Trophoblast cell (in vitro differentiated cells and primary cell): ENCODE data around the gene RBP3.

Experiments
- DNase-seq, 2 donors: peaks; one replicate each; pipeline ENCODE4 v3.0.0-alpha.2; 2016
- H2AFZ ChIP-seq: 2 replicates; pipeline ENCODE4 v1.6.1; 2013; ENCODE audit warnings: low read length, moderate library complexity, mild to moderate bottlenecking; ENCODE audit not compliant: insufficient read depth, poor library complexity
- H2AK5ac ChIP-seq: 2 replicates; pipeline ENCODE4 v1.6.1; 2013; ENCODE audit warnings: mild to moderate bottlenecking, low read length
- H2BK120ac ChIP-seq: 2 replicates; pipeline ENCODE4 v1.6.1; 2013; ENCODE audit warnings: low read length, mild to moderate bottlenecking, moderate library complexity; ENCODE audit not compliant: insufficient read depth, poor library complexity
- H2BK12ac ChIP-seq: 2 replicates; pipeline ENCODE4 v1.6.1; 2013; ENCODE audit warnings: mild to moderate bottlenecking, low read length, moderate library complexity
- H2BK5ac ChIP-seq: 2 replicates; pipeline ENCODE4 v1.6.1; 2013; ENCODE audit warnings: low read length, low read depth, moderate library complexity, mild to moderate bottlenecking; ENCODE audit not compliant: poor library complexity
- H3K14ac ChIP-seq: 2 replicates; pipeline ENCODE4 v1.6.1; 2013; ENCODE audit warnings: mild to moderate bottlenecking, low read length
- H3K18ac ChIP-seq: 2 replicates; pipeline ENCODE4 v1.6.1; 2013; ENCODE audit warnings: mild to moderate bottlenecking, low read length
- H3K23ac ChIP-seq: 2 replicates; pipeline ENCODE4 v1.6.1; 2013; ENCODE audit warnings: low read length
- H3K27ac ChIP-seq: 2 replicates; pipeline ENCODE4 v1.5.1; 2013; ENCODE audit warnings: low read depth, mild to moderate bottlenecking, inconsistent platforms, low read length, moderate library complexity
- H3K27me3 ChIP-seq: 2 replicates; pipeline ENCODE4 v1.6.1; 2013; ENCODE audit warnings: inconsistent platforms, mild to moderate bottlenecking, low read length, moderate library complexity; ENCODE audit not compliant: insufficient read depth
- H3K36me3 ChIP-seq, 2 experiments: 1 replicate in 1 of 2; 2 replicates in 1 of 2; pipeline ENCODE4 v1.6.1; 2013; ENCODE audit warnings: low read length in 2 of 2, mild to moderate bottlenecking in 2 of 2, moderate library complexity in 1 of 2; ENCODE audit not compliant: insufficient read depth in 2 of 2, control insufficient read depth in 1 of 2
- H3K4ac ChIP-seq: 2 replicates; pipeline ENCODE4 v1.6.1; 2013; ENCODE audit warnings: low read depth, mild to moderate bottlenecking, low read length, moderate library complexity
- H3K4me1 ChIP-seq, 2 experiments: 1 replicate in 1 of 2; 2 replicates in 1 of 2; pipeline ENCODE4 v1.6.1; 2013; ENCODE audit warnings: low read length in 2 of 2, mild to moderate bottlenecking in 2 of 2, moderate library complexity in 1 of 2; ENCODE audit not compliant: insufficient read depth in 2 of 2, control insufficient read depth in 1 of 2
- H3K4me2 ChIP-seq: 2 replicates; pipeline ENCODE4 v1.6.1; 2013; ENCODE audit warnings: inconsistent platforms, mild to moderate bottlenecking, low read length, moderate library complexity
- H3K4me3 ChIP-seq: 2 replicates; pipeline ENCODE4 v1.5.1; 2013; ENCODE audit warnings: mild to moderate bottlenecking, low read depth, low read length, inconsistent platforms
- H3K79me1 ChIP-seq: one replicate; pipeline ENCODE4 v1.6.1; 2013; ENCODE audit warnings: low read length
- H3K79me2 ChIP-seq: 2 replicates; pipeline ENCODE4 v1.6.1; 2013; ENCODE audit warnings: low read length, mild to moderate bottlenecking; ENCODE audit not compliant: control insufficient read depth, insufficient read depth, poor library complexity
- H3K9ac ChIP-seq: 2 replicates; pipeline ENCODE4 v1.6.1; 2013; ENCODE audit warnings: mild to moderate bottlenecking, low read length
- H3K9me3 ChIP-seq: 2 replicates; pipeline ENCODE4 v1.6.1; 2013; ENCODE audit warnings: low read depth, mild to moderate bottlenecking, control low read depth, inconsistent platforms, low read length; ENCODE audit not compliant: insufficient read depth
- H4K12ac ChIP-seq: 2 replicates; pipeline ENCODE4 v1.6.1; 2013; ENCODE audit warnings: low read depth, mild to moderate bottlenecking, low read length, moderate library complexity
- H4K8ac ChIP-seq: 2 replicates; pipeline ENCODE4 v1.6.1; 2013; ENCODE audit warnings: low read depth, mild to moderate bottlenecking, low read length, moderate library complexity
- H4K91ac ChIP-seq: one replicate; pipeline ENCODE4 v1.6.1; 2013; ENCODE audit warnings: low read depth, mild to moderate bottlenecking, low read length, moderate library complexity
- WGBS: extraction: QIAGEN DNeasy Blood & Tissue Kit; methylation state at CpG from one replicate; pipeline ENCODE4 v1.1.7; 2013; ENCODE audit warnings: missing lambda C conversion rate; ENCODE audit not compliant: insufficient read length, insufficient coverage; ENCODE audit errors: extremely low coverage; 5-methylcytosine and 5-hydroxymethylcytosine counted together

Gene RBP3

DNA sequence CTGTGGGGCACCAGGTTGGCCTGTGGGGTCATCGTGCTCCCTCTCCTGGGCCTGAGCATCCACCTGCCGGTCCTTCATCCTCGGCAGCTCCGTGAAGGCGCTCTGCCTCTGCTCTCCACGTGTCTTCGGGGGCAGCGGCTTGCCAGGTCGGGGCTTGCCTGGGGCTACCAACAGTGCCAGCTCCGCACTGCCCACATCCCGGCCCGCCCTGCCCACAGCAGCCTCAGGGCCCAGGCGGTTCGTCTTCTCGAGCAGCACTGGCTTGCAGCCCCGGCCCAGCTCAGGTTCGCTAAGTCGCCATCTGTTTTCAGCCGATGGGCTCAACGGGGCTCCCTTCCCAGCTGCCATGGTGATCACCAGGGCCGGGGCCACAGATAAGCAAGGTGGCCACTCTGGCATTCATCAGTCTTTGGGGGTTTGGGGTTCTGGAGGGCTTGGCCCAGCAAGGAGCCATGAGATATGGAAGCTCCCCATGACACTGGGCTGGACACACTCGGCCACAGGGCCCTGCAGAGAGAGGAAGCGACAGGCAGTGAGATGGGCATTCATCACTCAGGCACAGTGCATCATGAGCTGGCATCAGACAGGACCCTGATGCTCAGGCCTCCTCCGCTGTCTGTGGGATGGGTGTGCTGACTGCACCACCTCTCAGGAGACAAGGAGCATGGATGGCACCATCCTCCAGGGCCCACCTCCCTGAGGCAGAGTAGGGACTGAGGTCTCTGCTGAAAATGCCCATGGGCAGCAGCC, 20.4 kb downstream of the RBP3 start:
- no peak overlapping the region for H4K12ac ChIP-seq
- H4K8ac ChIP-seq: no peak overlapping the region
- no peak overlapping the region for H3K14ac ChIP-seq
- DNase-seq: no peak
- no peaks in the 10 kb centered on the region for H3K27me3 ChIP-seq
- H3K4me2 ChIP-seq: no peak overlapping the region
- no peaks in the 10 kb centered on the region for H3K79me2 ChIP-seq
- H2AK5ac ChIP-seq: no peak overlapping the region
- no peak overlapping the region for H3K23ac ChIP-seq
- no peaks in the 10 kb centered on the region for H3K36me3 ChIP-seq
- no peak overlapping the region for H2AFZ ChIP-seq
- H3K18ac ChIP-seq: no peak overlapping the region
- H3K9me3 ChIP-seq: no peaks in the 10 kb centered on the region
- H3K9ac ChIP-seq: no peak overlapping the region
- no peaks in the 10 kb centered on the region for H3K79me1 ChIP-seq
- H3K4me3 ChIP-seq: no peak overlapping the region
- H3K27ac ChIP-seq: no peak overlapping the region
- no peak overlapping the region for H2BK120ac ChIP-seq
- no peak overlapping the region for H4K91ac ChIP-seq
- no peak overlapping the region for H2BK12ac ChIP-seq
- no peak overlapping the region for H2BK5ac ChIP-seq
- H3K4me1 ChIP-seq: no peaks in the 10 kb centered on the region
- WGBS: no CpG with 5 or more reads among the region's 24 CpGs
- H3K4ac ChIP-seq: no peak overlapping the region

DNA sequence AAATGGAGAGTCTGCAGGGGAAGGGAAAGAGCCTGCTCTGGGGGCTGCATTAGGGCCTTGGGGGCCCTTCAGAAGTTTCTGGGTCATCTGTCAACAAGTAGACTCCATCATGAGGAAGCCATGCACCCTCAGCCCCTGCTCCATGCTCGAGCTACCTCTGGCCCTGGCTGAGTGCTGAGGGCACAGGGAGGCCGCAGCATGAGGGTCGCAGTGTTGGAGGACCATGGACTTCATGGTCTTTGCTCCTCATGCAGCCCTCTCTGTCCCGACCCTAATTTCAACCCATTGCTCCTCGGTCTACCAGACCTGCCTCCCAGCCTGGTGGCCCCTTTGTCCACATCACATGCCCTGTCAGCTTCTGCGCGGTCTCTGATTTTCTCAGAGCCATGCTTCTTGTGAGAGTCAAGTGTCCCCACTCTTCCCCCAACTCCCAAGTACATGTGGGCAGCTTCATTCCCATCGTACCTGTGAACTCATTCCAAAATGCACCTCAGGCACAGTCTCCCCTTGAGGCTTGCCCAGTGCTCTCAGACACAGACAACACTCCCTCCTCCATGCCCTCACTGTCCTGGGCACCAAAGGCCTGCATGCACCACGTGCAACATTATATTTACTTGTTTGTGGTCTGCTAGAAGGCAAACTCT, 21.2 kb downstream of the RBP3 start:
- Histone ChIP-seq H3K79me1 (no peaks in the 10 kb centered on the region), H3K36me3 (no peaks in the 10 kb centered on the region), H2BK12ac (no peak overlapping the region), H3K79me2 (no peaks in the 10 kb centered on the region), H2BK120ac (no peak overlapping the region), H3K27me3 (no peaks in the 10 kb centered on the region), H3K4me1 (no peaks in the 10 kb centered on the region), H2AFZ (no peak overlapping the region), H3K27ac (no peak overlapping the region), H4K91ac (no peak overlapping the region), H3K9ac (no peak overlapping the region), H3K23ac (no peak overlapping the region), H3K9me3 (no peaks in the 10 kb centered on the region), H2BK5ac (no peak overlapping the region), H2AK5ac (no peak overlapping the region), H4K12ac (no peak overlapping the region), H3K4ac (no peak overlapping the region), H3K18ac (no peak overlapping the region), H3K14ac (no peak overlapping the region), H4K8ac (no peak overlapping the region), H3K4me2 (no peak overlapping the region), H3K4me3 (no peak overlapping the region)
- no CpG with 5 or more reads among the region's 9 CpGs for WGBS
- DNase-seq: no peak

DNA sequence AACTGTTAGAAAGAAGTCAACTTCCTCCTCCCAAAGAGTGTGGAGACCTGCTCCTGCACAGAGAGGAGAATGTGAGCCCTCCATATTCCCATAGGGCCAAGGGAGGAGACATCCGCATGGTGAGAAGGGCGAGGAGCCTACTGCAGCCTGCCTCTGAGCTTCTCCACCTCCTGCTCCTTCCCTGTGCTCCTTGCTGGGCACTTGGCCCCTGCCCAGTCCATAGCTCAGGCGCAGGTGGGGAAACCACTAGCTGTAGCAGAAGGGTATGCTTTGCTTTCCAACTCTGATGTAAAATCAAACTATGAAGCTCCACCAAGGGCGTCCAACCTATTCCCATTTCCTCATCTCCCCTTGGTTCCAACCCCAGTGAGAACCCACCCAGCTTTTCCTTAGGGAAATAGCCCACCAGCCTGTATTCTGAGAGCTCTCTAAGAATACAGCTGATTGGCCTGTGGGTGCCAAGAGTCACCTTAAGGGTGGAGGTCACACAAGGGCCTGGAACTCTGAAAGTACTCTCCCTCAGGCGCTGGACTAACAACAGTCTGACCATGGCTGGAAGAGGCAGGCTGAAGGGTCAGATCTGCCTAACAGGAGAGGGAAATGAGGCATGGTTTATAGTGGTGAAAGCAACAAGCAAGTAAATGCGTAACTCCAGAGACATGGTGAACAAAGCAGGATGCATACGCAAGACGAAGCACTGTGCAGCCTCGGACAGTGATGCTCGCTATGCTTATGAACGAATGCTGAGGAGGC, 22.0 kb downstream of the RBP3 start:
- H4K91ac ChIP-seq: no peak overlapping the region
- no peak overlapping the region for H2BK12ac ChIP-seq
- no peak overlapping the region for H4K12ac ChIP-seq
- no peak for DNase-seq
- H3K23ac ChIP-seq: no peak overlapping the region
- H3K4me3 ChIP-seq: no peak overlapping the region
- no peak overlapping the region for H3K27ac ChIP-seq
- no peak overlapping the region for H3K18ac ChIP-seq
- H2AFZ ChIP-seq: no peak overlapping the region
- no peak overlapping the region for H3K4ac ChIP-seq
- no peak overlapping the region for H3K14ac ChIP-seq
- H3K36me3 ChIP-seq: no peaks in the 10 kb centered on the region
- WGBS: no CpG with 5 or more reads among the region's 11 CpGs
- no peak overlapping the region for H3K9ac ChIP-seq
- H4K8ac ChIP-seq: no peak overlapping the region
- H3K79me1 ChIP-seq: no peaks in the 10 kb centered on the region
- no peaks in the 10 kb centered on the region for H3K4me1 ChIP-seq
- no peak overlapping the region for H2BK5ac ChIP-seq
- H3K9me3 ChIP-seq: no peaks in the 10 kb centered on the region
- no peaks in the 10 kb centered on the region for H3K79me2 ChIP-seq
- no peak overlapping the region for H2BK120ac ChIP-seq
- no peaks in the 10 kb centered on the region for H3K27me3 ChIP-seq
- no peak overlapping the region for H2AK5ac ChIP-seq
- H3K4me2 ChIP-seq: no peak overlapping the region

DNA sequence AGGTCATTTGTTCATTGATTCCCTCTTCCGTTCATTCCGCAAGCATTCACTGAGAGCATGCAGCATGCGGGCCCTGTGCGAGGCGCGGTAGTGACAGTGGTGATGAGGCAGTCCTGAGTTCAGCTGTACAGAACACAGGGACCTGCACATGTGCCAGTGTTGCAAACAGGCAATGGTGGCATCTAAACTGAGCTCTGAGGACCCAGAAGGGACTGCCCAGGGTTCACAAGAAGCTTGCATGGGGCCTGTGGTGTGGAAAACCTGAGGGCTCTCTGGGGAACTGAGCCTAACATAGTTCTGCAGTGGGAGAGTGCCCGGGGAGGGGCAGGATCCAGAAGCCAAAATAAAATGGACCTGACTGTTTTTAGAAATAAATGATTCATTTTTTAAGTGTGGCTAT, 22.7 kb downstream of the RBP3 start:
- H4K91ac ChIP-seq: no peak overlapping the region

More for the DNA sequence above, 22.7 kb downstream of the RBP3 start:
- Histone ChIP-seq H3K4ac (no peak overlapping the region), H3K27ac (no peak overlapping the region), H3K14ac (no peak overlapping the region), H3K4me2 (no peak overlapping the region), H3K79me2 (no peaks in the 10 kb centered on the region), H2BK5ac (no peak overlapping the region), H3K4me1 (no peaks in the 10 kb centered on the region), H3K9ac (no peak overlapping the region), H2AFZ (no peak overlapping the region), H3K18ac (no peak overlapping the region), H3K27me3 (no peaks in the 10 kb centered on the region), H2AK5ac (no peak overlapping the region), H4K12ac (no peak overlapping the region), H3K79me1 (no peaks in the 10 kb centered on the region), H3K9me3 (no peaks in the 10 kb centered on the region), H2BK12ac (no peak overlapping the region), H4K8ac (no peak overlapping the region), H2BK120ac (no peak overlapping the region), H3K36me3 (no peaks in the 10 kb centered on the region), H3K4me3 (no peak overlapping the region), H3K23ac (no peak overlapping the region)
- WGBS: no CpG with 5 or more reads among the region's 7 CpGs
- DNase-seq: no peak
